ENCODE measurements around the gene SIGLEC9.

The SIGLEC9 gene

DNA sequence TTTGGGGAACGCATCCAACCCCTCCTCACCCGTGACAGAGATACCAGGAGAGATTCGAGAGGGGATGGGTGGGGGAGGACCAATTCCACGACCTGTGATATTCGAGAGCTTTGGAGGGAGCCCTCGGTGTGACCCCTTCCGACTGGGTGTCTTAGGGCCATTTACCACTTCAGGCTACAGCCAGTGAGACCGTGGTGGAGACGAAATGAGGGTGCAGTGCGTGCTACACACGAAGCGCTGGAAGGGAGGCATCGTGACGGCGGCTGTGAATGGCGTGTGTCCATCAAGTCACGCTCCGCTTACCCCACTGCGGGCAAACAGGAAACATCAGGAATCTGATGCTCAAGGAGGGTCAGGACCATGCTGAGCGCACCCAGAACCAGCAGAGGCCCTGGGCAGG, 26.9 kb upstream of the SIGLEC9 start:
- no peak for DNase-seq

- DNase-seq, result no peak
These were observed 26.2 kb upstream of the SIGLEC9 start for GRCh38 chr19:51098365-51099046.

GRCh38 chr19:51099047-51099382, 25.7 kb upstream of the SIGLEC9 start:
- no peak for DNase-seq

GRCh38 chr19:51100601-51101000, 24.1 kb upstream of the SIGLEC9 start:
- DNase-seq, result no peak

GRCh38 chr19:51101171-51101865, 23.4 kb upstream of the SIGLEC9 start:
- DNase-seq, result no peak

DNA sequence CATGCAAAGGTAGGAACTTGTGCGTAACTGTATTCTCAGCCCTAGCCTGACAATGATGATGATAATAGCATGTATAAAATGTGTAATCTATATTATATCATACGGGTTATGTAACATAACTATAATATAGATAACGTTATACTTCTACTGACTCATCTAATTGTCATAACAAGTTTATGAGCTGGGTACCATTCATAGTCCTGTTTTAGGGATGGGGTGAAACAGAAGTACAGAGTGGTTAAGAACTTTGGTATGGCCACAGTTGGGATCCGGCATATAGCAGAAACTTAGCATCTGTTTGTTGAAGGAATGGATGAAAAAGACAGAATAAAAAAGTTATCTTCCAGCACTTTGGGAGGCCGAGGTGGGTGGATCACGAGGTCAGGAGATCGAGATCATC, 21.7 kb upstream of the SIGLEC9 start:
- no peak for DNase-seq

DNA sequence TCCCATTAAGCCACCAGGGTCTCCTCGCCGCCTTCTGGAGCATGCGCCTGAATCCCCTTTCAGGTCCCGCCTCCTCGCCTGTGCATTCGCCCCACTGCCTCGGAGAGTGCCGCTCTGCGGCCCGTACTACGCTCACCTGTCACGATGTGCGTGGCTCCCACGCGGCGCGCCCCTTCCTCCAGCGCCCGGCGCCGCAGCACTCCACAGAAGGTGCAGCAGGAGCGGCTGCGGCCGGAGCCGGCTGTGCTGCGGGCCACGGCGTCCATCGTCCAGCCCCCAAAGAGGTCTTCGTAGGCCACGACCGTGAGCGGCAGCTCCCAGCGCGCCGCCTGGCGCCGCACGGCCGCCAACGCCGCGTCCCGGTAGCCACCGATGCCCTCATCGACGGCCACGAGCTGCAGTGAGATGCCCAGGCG, 20.8 kb upstream of the SIGLEC9 start:
- DNase-seq, result no peak

- no peak for DNase-seq
These were observed 17.2 kb upstream of the SIGLEC9 start for GRCh38 chr19:51107406-51108065.

DNA sequence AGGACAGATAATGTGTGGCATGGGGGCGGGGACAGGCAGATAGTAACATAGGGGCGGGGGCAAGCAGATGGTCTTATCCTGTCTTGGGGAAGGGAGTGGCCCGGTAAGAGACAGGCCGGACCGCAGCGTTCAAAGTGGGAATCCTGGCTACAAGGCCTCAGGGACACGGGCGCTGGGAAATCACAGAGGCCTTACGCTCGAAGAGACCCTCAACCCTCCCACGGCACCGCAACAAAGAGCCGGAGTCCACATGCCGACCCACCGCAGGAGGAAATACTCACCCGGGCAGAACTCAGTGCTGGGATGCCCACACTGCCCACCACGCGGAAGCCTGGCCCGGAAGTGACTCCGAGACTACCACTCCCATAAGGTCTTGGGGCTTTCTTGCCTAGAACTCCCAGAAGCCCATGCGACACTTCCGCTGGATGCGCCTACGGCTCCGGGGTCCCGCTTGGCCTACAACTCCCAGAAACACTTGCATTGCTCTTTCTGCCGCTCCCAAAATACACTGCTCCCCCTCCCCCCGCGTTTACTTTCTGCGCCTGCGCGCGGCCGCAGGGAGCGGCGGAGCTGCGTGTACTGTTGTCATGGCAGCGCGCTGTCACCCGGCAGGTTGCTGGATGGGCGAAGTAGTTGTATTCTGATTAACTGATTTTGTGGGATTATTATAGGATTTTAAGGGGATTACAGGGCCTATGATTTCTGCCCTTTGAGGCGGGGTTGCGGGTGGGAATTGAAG, 16.5 kb upstream of the SIGLEC9 start, which contains the start of gene CTU1:
TSS of gene CTU1 (minus strand) at position 344 of the 739 bp plus-strand sequence. CDS start 3,840 bp downstream, outside the sequence.
- DNase-seq, result peak; percentile 98

DNA sequence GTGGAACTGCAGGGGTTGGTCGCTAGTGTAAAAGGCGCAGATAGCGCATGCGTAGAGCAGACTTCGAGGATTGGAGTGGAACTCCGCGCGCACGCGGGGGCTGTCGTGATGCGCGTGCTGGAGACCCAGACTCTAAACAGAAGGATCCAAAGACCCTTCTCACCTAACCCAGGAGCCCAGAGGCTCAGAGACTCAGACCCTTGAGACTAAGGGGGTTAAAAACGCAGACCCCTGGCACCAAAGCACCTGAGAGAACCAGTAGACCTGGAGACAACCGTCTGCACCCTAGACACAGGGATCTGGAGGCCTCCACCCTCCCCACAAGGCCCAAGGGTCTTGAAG, 15.9 kb upstream of the SIGLEC9 start:
- DNase-seq, result no peak

DNA sequence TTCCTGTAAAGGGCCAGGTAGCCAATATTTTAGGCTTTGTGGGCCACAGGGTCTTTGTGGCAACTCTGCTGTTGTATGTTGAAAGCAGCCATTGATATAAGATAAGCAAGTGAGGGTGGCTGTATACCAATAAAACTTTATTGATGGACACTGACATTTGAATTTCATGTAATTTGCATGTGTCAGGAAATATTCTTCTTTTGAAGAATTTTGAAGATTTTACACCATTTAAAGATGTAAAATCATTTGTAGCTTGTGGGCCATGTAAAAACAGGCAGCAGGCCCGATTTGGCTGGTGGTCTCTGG, 14.1 kb upstream of the SIGLEC9 start:
- DNase-seq, result no peak

DNA sequence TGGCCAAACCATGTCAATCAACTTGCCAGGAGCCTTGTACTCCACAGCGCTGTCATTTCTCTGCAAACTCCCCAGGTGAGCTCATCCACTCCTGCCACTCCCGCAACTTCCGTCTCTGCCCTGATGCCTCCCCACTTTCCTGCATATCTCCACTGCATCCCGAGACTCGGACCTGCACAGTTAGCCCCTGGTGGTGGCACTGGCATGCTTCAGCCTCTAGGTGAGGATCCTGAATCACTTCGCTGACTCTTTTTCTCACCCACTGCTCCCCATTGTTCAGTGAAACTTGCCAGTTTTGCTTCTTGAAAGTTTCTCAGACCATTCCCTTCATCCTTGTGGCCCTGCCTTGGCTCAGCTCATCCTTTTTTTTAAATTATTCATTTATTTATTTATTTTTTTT, 13.1 kb upstream of the SIGLEC9 start:
- no peak for DNase-seq

DNA sequence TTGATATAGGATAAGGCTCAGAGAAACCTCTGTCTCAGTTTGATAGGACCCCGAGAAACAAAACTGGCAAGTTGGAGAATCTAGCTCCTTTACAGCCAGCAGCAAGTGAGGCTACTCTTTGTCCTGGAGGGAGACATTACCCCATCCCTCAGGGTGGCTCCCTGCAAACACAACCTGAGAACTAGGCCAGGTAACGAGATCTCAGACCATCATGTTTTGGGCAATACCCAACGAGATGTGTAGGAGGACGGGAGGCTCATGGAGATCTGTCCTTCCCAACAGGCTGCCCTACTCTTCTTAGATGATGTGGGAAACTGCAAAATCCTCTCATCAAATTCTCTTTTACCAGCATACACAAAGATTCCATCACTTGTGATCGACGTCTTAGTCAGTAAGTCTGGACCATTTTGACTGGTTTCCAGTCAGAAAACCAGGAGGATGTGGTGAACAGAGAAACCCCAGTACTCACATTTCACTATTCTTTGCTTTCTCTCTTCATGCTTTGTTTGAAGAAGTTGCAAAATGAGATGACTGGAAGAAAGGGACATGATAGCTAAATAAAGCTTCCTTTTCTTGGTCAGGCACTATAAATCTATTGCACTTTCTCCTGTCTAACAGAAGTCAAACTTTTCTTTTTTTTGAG, 10.5 kb upstream of the SIGLEC9 start:
- DNase-seq, result no peak

GRCh38 chr19:51116736-51117286, 7.9 kb upstream of the SIGLEC9 start:
- no peak for DNase-seq

- no peak for DNase-seq
These were observed 5.6 kb upstream of the SIGLEC9 start for GRCh38 chr19:51119101-51119500.

DNA sequence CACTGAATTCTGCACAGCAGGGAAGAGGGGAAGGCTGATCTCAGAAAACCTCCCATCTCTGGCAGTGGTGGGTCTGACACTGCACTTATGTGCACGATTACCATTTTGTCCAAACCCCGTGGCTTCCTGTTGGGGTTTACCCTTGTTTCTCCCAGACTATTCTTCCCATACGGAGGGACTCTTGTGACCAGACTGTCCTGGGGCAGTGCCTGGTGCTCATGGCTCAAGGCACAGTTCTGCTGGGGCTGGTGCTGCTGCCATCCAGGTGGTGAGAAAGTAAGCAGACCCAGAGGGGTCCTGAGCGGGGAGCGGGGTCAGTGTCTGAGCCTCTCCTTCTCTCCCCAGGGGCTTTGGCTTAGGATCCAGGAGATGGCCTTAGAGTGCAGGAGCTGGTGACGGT, 5.1 kb upstream of the SIGLEC9 start:
- DNase-seq, result no peak

DNA sequence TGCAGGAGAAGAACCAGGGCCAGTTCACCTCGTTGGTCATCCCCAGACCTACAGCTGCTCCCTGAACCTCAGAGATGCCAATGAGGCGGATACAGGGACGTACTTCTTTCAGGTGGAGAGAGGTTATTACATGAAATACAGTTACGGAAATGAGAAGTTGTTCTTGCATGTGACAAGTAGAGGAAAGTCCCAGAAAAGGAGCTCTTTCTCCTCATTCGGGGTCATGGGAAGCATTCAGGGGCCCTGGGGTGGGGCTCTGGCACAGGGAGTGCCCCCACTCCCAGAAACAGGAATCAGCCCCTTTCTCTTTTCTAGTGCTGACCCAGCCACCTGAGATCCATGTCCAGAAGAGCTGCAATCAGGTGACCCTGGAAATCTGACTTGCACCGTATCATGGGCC, 4.5 kb upstream of the SIGLEC9 start:
- no peak for DNase-seq

GRCh38 chr19:51121257-51121656, 3.4 kb upstream of the SIGLEC9 start:
- DNase-seq, result no peak

GRCh38 chr19:51122112-51122981, 2.4 kb upstream of the SIGLEC9 start:
- no peak for DNase-seq

DNA sequence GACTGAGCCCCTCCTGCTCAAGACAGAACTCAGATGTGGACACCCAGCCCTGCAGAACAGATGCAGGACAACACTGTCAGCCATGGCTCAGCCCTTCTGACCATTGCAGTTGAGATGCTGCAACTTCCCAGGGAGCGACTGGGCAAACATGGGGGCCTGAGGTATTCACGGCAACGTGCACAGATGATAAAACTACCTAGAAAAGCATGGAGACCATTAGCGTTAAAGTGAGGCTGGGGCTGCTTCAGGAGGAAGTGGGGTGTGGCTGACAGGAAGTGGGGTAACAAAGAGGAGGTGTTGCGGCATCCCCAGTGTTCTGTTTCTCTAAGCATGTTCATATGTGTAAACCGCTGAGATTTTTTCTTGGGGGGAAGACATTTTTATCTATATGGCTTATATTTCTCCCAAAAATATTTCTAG, 1.3 kb upstream of the SIGLEC9 start:
- DNase-seq, result no peak

- no peak for DNase-seq
These were observed 904 bp upstream of the SIGLEC9 start for GRCh38 chr19:51123802-51124201.

DNA sequence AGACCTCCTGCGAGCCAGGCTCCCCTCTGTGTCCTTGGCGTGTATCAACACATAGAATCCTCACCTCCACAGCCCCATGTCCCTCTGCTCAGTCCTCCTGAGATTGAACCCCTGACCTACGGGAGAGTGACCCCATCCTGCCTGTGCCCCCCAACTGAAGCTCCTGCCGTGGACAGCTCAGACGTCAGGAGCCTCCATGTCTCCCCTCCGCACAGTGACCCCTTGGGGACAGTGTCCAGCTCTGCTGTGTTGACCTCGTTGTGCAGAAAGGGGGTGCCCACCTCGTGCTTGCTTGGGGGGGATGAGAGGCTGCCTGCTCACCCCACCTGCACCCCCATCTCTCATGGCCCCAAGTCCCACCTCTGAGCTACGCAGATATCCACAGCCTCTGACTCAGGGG, 490 bp upstream of the SIGLEC9 start:
- DNase-seq, result no peak
